OCI-LY1 (cell line): ENCODE measurements around the gene WASHC3.

Experiments
- EZH2 ChIP-seq: fragments of 200-600 bp; sonication (generic), shearing (Covaris generic); IDR thresholded peaks from 2 replicates; pipeline ENCODE4 v1.8.0; 2017; ENCODE audit warnings: borderline replicate concordance, mixed run types, mild to moderate bottlenecking, antibody characterized with exemption, low read length, moderate library complexity, mixed read lengths
- TF ChIP-seq, protein P1 (sequence below): fragments of 200-600 bp; sonication (generic), shearing (Covaris generic); IDR thresholded peaks from 2 replicates; pipeline ENCODE4 v1.5.1; 2017; ENCODE audit warnings: mild to moderate bottlenecking, antibody characterized with exemption, low read length, moderate library complexity, mixed read lengths

DNA sequence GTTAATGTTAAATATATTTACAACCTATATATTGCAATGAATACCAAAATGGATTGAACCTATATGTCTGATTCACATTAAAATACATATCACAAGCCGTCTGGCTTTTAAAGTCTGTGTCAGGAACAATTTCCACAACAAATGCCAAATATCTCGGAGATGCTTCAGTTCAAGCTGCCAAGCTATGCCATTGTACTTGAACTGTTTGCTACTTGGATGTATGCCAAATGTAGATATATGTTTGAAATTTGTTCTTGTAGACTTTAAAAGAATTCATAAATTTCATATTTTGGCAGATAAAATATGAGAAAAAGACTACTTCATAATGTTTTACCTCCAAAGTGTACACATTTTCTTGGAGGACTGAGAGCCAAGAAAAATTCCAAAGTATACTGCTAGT lies 37.0 kb downstream of the WASHC3 start:
- no peak for TF ChIP-seq EZH2
- TF ChIP-seq, protein P1, sequence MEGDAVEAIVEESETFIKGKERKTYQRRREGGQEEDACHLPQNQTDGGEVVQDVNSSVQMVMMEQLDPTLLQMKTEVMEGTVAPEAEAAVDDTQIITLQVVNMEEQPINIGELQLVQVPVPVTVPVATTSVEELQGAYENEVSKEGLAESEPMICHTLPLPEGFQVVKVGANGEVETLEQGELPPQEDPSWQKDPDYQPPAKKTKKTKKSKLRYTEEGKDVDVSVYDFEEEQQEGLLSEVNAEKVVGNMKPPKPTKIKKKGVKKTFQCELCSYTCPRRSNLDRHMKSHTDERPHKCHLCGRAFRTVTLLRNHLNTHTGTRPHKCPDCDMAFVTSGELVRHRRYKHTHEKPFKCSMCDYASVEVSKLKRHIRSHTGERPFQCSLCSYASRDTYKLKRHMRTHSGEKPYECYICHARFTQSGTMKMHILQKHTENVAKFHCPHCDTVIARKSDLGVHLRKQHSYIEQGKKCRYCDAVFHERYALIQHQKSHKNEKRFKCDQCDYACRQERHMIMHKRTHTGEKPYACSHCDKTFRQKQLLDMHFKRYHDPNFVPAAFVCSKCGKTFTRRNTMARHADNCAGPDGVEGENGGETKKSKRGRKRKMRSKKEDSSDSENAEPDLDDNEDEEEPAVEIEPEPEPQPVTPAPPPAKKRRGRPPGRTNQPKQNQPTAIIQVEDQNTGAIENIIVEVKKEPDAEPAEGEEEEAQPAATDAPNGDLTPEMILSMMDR, result no peak
